HG02759 (cell line): ENCODE measurements around the gene TSPAN9.

Experiments used
- ATAC-seq: cut with Tn5 transposase; IDR thresholded peaks from one replicate; pipeline ENCODE4 v1.9.1; 2021; ENCODE audit warnings: mild to moderate bottlenecking, moderate library complexity; ENCODE audit not compliant: unreplicated experiment

TSPAN9 gene

GRCh38 chr12:3120701-3121100 is 43.5 kb downstream of the TSPAN9 start:
- no peak for ATAC-seq

GRCh38 chr12:3122841-3123678 is 45.9 kb downstream of the TSPAN9 start:
- ATAC-seq, result no peak

- no peak for ATAC-seq
These were observed 46.5 kb downstream of the TSPAN9 start for GRCh38 chr12:3123729-3124128.

GRCh38 chr12:3124917-3125316 is 47.7 kb downstream of the TSPAN9 start:
- no peak for ATAC-seq

- no peak for ATAC-seq
These were observed 48.5 kb downstream of the TSPAN9 start for GRCh38 chr12:3125674-3126073.

- ATAC-seq, result no peak
These were observed 50.7 kb downstream of the TSPAN9 start for GRCh38 chr12:3127832-3128231.

- ATAC-seq, result no peak
These were observed 51.5 kb downstream of the TSPAN9 start for GRCh38 chr12:3128498-3129293.

- ATAC-seq, result no peak
These were observed 52.3 kb downstream of the TSPAN9 start for GRCh38 chr12:3129301-3130056.

- ATAC-seq, result no peak
These were observed 53.1 kb downstream of the TSPAN9 start for GRCh38 chr12:3130057-3130830.

- no peak for ATAC-seq
These were observed 54.0 kb downstream of the TSPAN9 start for GRCh38 chr12:3131129-3131528.

- ATAC-seq, result no peak
These were observed 55.6 kb downstream of the TSPAN9 start for GRCh38 chr12:3132636-3133404.

- no peak for ATAC-seq
These were observed 56.2 kb downstream of the TSPAN9 start for GRCh38 chr12:3133405-3133783.

- no peak for ATAC-seq
These were observed 56.9 kb downstream of the TSPAN9 start for GRCh38 chr12:3134126-3134525.

- ATAC-seq, result no peak
These were observed 57.5 kb downstream of the TSPAN9 start for GRCh38 chr12:3134526-3135135.

GRCh38 chr12:3135522-3136461 is 58.6 kb downstream of the TSPAN9 start:
- ATAC-seq, result no peak

GRCh38 chr12:3136641-3137267 is 59.6 kb downstream of the TSPAN9 start:
- no peak for ATAC-seq

GRCh38 chr12:3137268-3137781 is 60.1 kb downstream of the TSPAN9 start:
- no peak for ATAC-seq
